Mucosa of rectum (tissue), 2 donors: Measurements from ENCODE around the gene TRAF2.

Experiments used
- H3K27ac ChIP-seq, 2 donors: one replicate each; pipeline ENCODE4 v1.7.0; 2013; ENCODE audit warnings: inconsistent platforms in 2 of 2, low read depth in 2 of 2, low read length in 2 of 2
- H3K27me3 ChIP-seq, 2 donors: one replicate each; pipeline ENCODE4 v1.7.0; 2013; ENCODE audit warnings: low read length in 2 of 2; ENCODE audit not compliant: control insufficient read depth in 2 of 2, insufficient read depth in 2 of 2
- H3K36me3 ChIP-seq, 2 donors: one replicate each; pipeline ENCODE4 v1.7.0; 2013; ENCODE audit warnings: low read length in 2 of 2; ENCODE audit not compliant: control insufficient read depth in 2 of 2, insufficient read depth in 2 of 2
- H3K4me1 ChIP-seq, 2 donors: one replicate each; pipeline ENCODE4 v1.7.0; 2013; ENCODE audit warnings: low read length in 2 of 2, mild to moderate bottlenecking in 1 of 2; ENCODE audit not compliant: control insufficient read depth in 2 of 2, insufficient read depth in 2 of 2
- H3K4me3 ChIP-seq, 2 donors: one replicate each; pipeline ENCODE4 v1.7.0; 2013; ENCODE audit warnings: low read length in 2 of 2
- H3K9ac ChIP-seq, 2 donors: one replicate each; pipeline ENCODE4 v1.7.0; 2013; ENCODE audit warnings: low read length in 2 of 2, low read depth in 1 of 2, mild to moderate bottlenecking in 1 of 2
- H3K9me3 ChIP-seq, 2 donors: one replicate each; pipeline ENCODE4 v1.7.0; 2013; ENCODE audit warnings: low read length in 2 of 2; ENCODE audit not compliant: control insufficient read depth in 2 of 2
- donor health status: healthy.
- donor health status: Normal muscosa, but diverticular disease.

TRAF2 gene

DNA sequence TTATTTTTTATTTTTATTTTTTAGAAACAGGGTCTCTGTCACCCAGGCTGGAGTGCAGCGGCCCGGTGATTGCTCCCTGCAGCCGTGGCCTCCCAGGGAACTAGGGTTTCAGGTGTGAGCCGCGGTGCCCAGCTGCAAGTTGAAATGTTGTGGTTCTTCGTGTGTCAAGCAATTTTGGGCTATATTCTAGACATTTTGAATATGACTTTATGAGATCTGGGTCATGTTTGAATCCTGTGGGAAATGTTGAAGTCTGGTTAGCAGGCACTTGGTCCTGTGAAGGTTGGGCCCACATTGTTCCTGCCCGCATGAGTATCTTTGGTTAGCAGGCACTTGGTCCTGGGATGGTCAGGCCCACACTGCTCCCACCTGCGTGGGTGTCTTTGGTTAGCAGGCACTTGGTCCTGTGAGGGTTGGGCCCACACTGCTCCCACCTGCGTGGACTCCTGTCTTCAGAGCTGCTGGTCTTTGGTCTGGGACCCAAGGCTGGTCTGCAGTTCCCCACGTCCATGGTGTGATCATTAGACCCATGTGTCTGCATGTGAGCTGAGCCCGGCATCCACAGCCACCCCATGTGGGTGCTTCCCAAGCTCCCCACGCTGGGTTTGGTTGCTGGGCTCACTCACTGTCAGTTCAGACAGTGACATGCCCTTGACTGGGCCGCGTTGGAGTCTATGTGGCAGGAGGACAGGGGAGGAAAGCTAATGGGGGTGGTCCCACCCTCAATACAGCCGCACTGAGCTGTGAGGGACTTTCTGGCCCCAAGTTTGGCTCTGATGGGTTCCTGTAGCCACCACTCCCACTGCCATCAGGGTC lies 51.1 kb downstream of the TRAF2 start:
- no peaks in the 10 kb centered on the region for H3K9me3 ChIP-seq
- peaks cover 33 to 35% of the 10 kb centered on the region in 2 donors for H3K36me3 ChIP-seq
- H3K27ac ChIP-seq: no peak overlapping the region
- H3K4me3 ChIP-seq: no peak overlapping the region
- H3K27me3 ChIP-seq: no peaks in the 10 kb centered on the region
- H3K4me1 ChIP-seq: no peaks in the 10 kb centered on the region
- no peak overlapping the region for H3K9ac ChIP-seq

- Histone ChIP-seq H3K27me3 (no peaks in the 10 kb centered on the region), H3K9ac (no peak overlapping the region), H3K36me3 (peaks cover 39% of the 10 kb centered on the region in 2 donors), H3K4me3 (no peak overlapping the region), H3K9me3 (no peaks in the 10 kb centered on the region), H3K4me1 (peaks cover 7 to 8% of the 10 kb centered on the region in 2 donors), H3K27ac (no peak overlapping the region)
These were observed 53.2 kb downstream of the TRAF2 start for GRCh38 chr9:136939431-136939995.

DNA sequence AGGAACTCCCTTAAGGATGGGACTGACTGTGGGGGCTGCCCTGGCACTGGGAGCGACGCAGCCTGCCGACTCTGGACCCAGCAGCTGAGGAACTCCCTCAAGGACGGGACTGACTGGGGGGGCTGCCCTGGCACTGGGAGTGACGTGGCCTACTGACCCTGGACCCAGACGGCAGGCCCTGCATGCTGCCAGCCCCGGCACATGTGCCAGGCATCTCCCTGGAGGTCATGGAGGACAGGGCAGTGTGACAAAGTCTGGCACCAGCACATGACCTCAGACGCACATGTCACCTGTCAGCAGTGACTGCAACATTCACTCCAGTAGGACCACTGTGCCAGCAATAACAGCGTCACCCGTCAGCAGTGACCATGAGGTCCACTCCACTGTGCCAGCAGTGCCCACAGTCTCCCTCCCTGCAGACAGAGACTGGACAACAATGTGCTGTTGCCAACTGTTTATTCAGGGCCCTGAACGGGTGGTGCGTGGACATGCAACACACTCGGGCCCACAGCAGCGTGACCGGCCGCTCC lies 53.7 kb downstream of the TRAF2 start:
- Histone ChIP-seq H3K9ac (no peak overlapping the region), H3K27me3 (no peaks in the 10 kb centered on the region), H3K4me1 (peaks cover 10 to 12% of the 10 kb centered on the region in 2 donors), H3K36me3 (peaks cover 39% of the 10 kb centered on the region in 2 donors), H3K9me3 (no peaks in the 10 kb centered on the region), H3K4me3 (no peak overlapping the region), H3K27ac (no peak overlapping the region)

GRCh38 chr9:136940526-136941230 lies 54.4 kb downstream of the TRAF2 start:
- Histone ChIP-seq H3K4me3 (no peak overlapping the region), H3K36me3 (peaks cover 39% of the 10 kb centered on the region in 2 donors), H3K27me3 (no peaks in the 10 kb centered on the region), H3K27ac (no peak overlapping the region), H3K9me3 (no peaks in the 10 kb centered on the region), H3K9ac (no peak overlapping the region), H3K4me1 (peaks cover 11 to 13% of the 10 kb centered on the region in 2 donors)

DNA sequence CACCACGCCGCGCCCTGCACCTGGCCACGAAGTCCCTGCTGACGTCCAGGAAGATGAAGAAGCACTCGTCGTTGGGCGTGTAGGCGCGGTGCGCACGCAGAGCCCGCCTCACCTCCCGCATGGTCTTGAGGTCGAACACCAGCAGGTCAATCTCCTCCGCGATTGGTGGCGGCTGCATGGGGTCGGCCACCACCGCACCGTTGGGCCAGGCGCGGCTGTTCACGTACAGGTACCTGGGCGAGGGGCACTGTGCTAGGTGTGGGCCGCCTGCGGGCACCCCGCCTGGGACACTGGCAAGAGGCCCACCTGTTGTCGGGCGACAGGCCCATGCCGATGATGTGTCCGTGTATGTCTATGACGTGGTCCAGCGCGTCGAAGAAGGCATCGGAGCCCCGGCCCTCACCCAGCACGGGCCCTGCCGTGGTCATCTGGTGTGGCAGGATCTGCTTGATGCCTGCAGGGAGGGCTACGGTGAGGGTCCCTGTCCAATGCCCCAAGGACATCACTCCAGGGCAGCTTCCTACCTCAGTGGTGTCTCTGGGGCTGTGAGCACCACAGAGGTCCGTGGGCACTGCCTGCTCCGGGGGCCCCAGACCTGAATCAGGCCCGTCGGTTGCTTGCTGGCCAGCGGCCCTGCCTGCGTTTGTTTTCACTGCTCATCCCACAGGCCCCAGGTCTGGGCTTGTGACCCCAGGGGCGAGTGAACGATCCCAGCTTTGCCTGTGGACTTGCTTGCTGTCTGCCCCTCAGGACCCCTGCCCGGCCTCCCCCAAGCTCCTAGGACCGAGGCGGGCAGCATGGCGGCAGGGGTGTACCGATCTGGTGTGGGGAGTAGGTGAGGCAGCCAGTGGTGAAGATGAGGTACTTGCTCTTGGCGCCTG lies 55.2 kb downstream of the TRAF2 start:
- Histone ChIP-seq H3K9me3 (no peaks in the 10 kb centered on the region), H3K4me3 (no peak overlapping the region), H3K27ac (no peak overlapping the region), H3K9ac (no peak overlapping the region), H3K4me1 (peaks cover 11 to 13% of the 10 kb centered on the region in 2 donors), H3K36me3 (peaks cover 39% of the 10 kb centered on the region in 2 donors), H3K27me3 (no peaks in the 10 kb centered on the region)

DNA sequence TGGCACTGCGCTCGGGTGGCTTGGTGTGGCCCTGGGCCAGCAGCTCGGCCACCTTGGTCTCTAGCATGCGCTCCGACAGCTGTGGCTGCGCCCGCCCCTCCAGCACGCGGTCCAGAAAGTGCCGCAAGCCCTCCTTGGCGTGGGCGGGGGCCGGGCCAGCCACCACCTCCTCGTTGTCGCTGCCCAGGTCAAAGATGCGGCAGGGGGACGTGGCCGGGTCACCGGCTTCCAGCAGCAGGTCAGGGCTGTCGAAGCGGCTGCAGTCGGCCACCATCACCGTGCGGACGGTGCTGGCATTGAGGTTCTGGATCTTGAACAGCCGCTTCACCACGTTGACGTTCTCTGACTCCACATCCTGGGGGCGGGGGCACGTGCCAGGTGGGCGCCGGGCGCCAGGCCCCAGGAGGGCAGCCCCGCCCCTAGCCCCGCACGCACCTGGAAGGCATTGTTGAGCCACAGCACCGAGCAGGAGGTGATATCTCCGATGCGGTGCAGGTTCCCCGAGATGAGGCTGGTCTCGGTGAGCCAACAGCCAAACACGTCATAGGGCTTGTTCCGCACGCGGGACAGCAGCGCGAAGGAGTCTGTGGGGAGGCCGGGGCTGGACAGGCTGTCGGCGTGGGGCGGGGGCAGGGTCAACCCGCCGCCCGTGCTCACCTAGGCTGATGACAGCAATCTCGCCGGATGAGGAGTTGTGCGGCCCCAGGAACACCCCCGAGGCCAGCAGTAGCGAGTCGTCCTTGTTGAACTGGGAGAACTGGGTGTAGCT lies 56.0 kb downstream of the TRAF2 start:
- Histone ChIP-seq H3K36me3 (peaks cover 37 to 39% of the 10 kb centered on the region in 2 donors), H3K9ac (no peak overlapping the region), H3K27ac (no peak overlapping the region), H3K4me3 (peak overlapping the region in 1 of 2 donors; percentile 85), H3K27me3 (no peaks in the 10 kb centered on the region), H3K9me3 (no peaks in the 10 kb centered on the region), H3K4me1 (peaks cover 11 to 13% of the 10 kb centered on the region in 2 donors)

- peaks cover 14 to 18% of the 10 kb centered on the region in 2 donors for H3K4me1 ChIP-seq
- no peak overlapping the region for H3K27ac ChIP-seq
- H3K4me3 ChIP-seq: peak overlapping the region; percentile 82 to 85
- peak overlapping the region in 1 of 2 donors; percentile 82 for H3K9ac ChIP-seq
- no peaks in the 10 kb centered on the region for H3K9me3 ChIP-seq
- H3K36me3 ChIP-seq: peaks cover 36 to 39% of the 10 kb centered on the region in 2 donors
- no peaks in the 10 kb centered on the region for H3K27me3 ChIP-seq
These were observed 56.5 kb downstream of the TRAF2 start for GRCh38 chr9:136942881-136943230.

DNA sequence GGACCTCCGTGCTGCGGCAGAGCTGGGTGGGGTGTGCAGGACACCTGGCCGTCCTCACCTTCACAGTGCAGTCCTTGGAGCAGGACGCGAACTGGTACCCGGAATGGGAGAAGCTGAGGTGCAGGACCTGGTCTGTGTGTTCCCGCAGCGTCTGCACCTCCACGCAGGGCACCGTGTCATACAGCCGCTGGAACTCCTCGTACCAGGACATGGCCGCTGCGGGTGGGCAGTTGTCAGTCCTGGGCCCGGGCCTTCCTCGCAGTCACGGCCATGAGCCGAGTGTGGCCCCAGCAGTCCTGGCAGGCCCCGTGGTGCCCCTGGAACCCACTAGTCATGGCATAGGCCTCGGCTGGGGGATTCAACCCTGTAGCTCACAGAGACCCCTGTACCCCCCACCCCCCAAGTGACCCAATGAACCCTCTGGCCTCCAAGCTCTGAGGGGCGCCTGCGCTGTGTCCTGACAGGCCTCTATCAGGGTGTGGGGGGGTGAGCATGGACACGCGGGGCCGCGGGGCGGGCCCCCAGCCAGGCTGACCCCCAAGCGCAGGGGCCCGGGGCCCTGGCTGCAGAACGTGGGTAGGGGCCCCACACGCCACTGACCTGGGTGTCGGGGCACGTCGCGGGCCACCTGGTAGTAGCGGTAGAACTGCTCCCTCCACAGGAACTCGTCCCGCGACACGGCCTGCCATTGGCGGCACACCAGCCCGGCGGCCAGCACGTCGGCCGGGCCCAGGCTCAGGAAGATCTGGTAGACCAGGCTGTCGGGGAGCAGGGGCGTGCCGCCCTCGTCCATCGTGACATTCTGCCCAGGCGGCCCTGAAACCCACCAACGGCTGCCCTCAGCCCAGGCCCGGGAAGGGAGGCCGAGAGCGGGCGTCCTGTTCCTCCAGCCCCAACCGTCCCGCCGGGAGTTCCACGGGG lies 57.2 kb downstream of the TRAF2 start:
- Histone ChIP-seq H3K4me1 (peaks cover 18 to 21% of the 10 kb centered on the region in 2 donors), H3K9ac (peak overlapping the region; percentile 75 to 82)

More for the DNA sequence above, 57.2 kb downstream of the TRAF2 start:
- Histone ChIP-seq H3K27ac (peak overlapping the region; percentile 85 to 89), H3K36me3 (peaks cover 36 to 39% of the 10 kb centered on the region in 2 donors), H3K4me3 (peak overlapping the region; percentile 82 to 85), H3K9me3 (no peaks in the 10 kb centered on the region), H3K27me3 (no peaks in the 10 kb centered on the region)
